Measurements from ENCODE around the gene C11orf24.
A peak's percentile ranks its signal among the peaks of the same experiment; 100 is the strongest.
"Not testable (repeated sequence)": the region's sequence is repeated elsewhere in the genome, so short reads cannot be mapped to it uniquely, and the experiment has no call there.

Gene C11orf24

GRCh38 chr11:68271781-68272608 is at the start of gene C11orf24:
C11orf24 (minus strand) TSS chr11:68271973; CDS start chr11:68263767, 8,206 bp downstream.
- peak; percentile 98 for DNase-seq

- DNase-seq, result no peak
These were observed 45.5 kb upstream of the C11orf24 start for GRCh38 chr11:68317147-68317785.

- no peak for DNase-seq
These were observed 43.6 kb upstream of the C11orf24 start for GRCh38 chr11:68315171-68315920.

- DNase-seq, result peak; percentile 69
These were observed 42.7 kb upstream of the C11orf24 start for GRCh38 chr11:68314203-68315170.

- no peak for DNase-seq
These were observed 41.9 kb upstream of the C11orf24 start for GRCh38 chr11:68313574-68314202.

GRCh38 chr11:68312780-68313573 is 41.2 kb upstream of the C11orf24 start:
- peak; percentile 69 for DNase-seq

GRCh38 chr11:68312117-68312779 is 40.5 kb upstream of the C11orf24 start, which contains the start of gene LRP5:
LRP5 (plus strand) TSS chr11:68312591; CDS start chr11:68312715, 124 bp downstream.
- peak; percentile 92 for DNase-seq

GRCh38 chr11:68311160-68312116 is 39.7 kb upstream of the C11orf24 start:
- DNase-seq, result no peak

GRCh38 chr11:68309621-68310185 is 37.9 kb upstream of the C11orf24 start:
- no peak for DNase-seq

GRCh38 chr11:68308068-68308467 is 36.3 kb upstream of the C11orf24 start:
- no peak for DNase-seq

GRCh38 chr11:68306636-68307035 is 34.9 kb upstream of the C11orf24 start:
- DNase-seq, result no peak

- DNase-seq, result no peak
These were observed 32.4 kb upstream of the C11orf24 start for GRCh38 chr11:68303982-68304780.

- DNase-seq, result no peak
These were observed 31.3 kb upstream of the C11orf24 start for GRCh38 chr11:68303083-68303482.

- DNase-seq, result no peak
These were observed 30.9 kb upstream of the C11orf24 start for GRCh38 chr11:68302670-68303069.

- DNase-seq, result no peak
These were observed 30.5 kb upstream of the C11orf24 start for GRCh38 chr11:68302256-68302655.

GRCh38 chr11:68300076-68300830 is 28.5 kb upstream of the C11orf24 start:
- no peak for DNase-seq

- not testable (repeated sequence) for DNase-seq
These were observed 27.7 kb upstream of the C11orf24 start for GRCh38 chr11:68299517-68299879.
